PC-9 (cell line): ENCODE data around the gene REPS2. TPM values are rescaled to one million over a fixed set of nuclear protein-coding genes. Genes with fewer than 3 reads are reported as not detected.

Experiments used
- BruUV-seq: library from RNA; stranded (reverse); fragments of 400-500 nt; replicated peaks from 2 replicates; lab custom pipeline; 2021; lab: Mats Ljungman, UMichigan
- CTCF ChIA-PET: fragments of 300-600 bp; sonication (Branson Sonifier 250); formaldehyde crosslinking; loops from one replicate; lab custom pipeline; 2022; ENCODE audit warnings: antibody characterized with exemption; lab: Charles Lee
- POLR2A ChIA-PET: fragments of 300-600 bp; sonication (Branson Sonifier 250); formaldehyde crosslinking; loops from one replicate; lab custom pipeline; 2022; ENCODE audit warnings: antibody characterized with exemption; ENCODE audit not compliant: unreplicated experiment; lab: Charles Lee
- DNase-seq, 2 experiments: peaks; one replicate each; pipeline versions ENCODE4 v3.0.0 to v3.0.0-alpha.2; 2015 to 2022; ENCODE audit warnings: mixed read lengths in 1 of 2
- H2AFZ ChIP-seq: fragments of 200-600 bp; sonication (generic); 2 replicates; pipeline ENCODE4 v1.8.1; 2017; ENCODE audit warnings: antibody characterized with exemption
- H3F3A ChIP-seq: fragments of 200-600 bp; sonication (generic); 2 replicates; pipeline ENCODE4 v1.8.1; 2017; ENCODE audit warnings: antibody characterized with exemption, mild to moderate bottlenecking, low read depth; ENCODE audit not compliant: insufficient read depth
- H3K27ac ChIP-seq: fragments of 200-600 bp; sonication (generic); 2 replicates; pipeline ENCODE4 v1.6.1; 2016; ENCODE audit warnings: mixed run types
- H3K27me3 ChIP-seq: fragments of 200-600 bp; sonication (generic); 2 replicates; pipeline ENCODE4 v1.6.1; 2016; ENCODE audit warnings: low read depth, mixed run types; ENCODE audit not compliant: insufficient read depth
- H3K36me3 ChIP-seq: fragments of 200-600 bp; sonication (generic); 2 replicates; pipeline ENCODE4 v1.6.1; 2016; ENCODE audit warnings: low read depth, mixed run types
- H3K4me1 ChIP-seq: fragments of 200-600 bp; sonication (generic); replicated peaks from 2 replicates; pipeline ENCODE4 v1.6.1; 2016; ENCODE audit warnings: mixed run types; ENCODE audit not compliant: insufficient read depth
- H3K4me2 ChIP-seq: fragments of 200-600 bp; sonication (generic); 2 replicates; pipeline ENCODE4 v1.6.1; 2017; ENCODE audit warnings: mixed run types
- H3K4me3 ChIP-seq: fragments of 200-600 bp; sonication (generic); 2 replicates; pipeline ENCODE4 v1.6.1; 2016; ENCODE audit warnings: mixed run types
- H3K79me2 ChIP-seq: fragments of 200-600 bp; sonication (generic); 2 replicates; pipeline ENCODE4 v1.6.1; 2017; ENCODE audit warnings: low read depth, mixed run types
- H3K9me2 ChIP-seq: fragments of 200-600 bp; sonication (generic); 2 replicates; pipeline ENCODE4 v1.8.1; 2017; ENCODE audit warnings: mild to moderate bottlenecking; ENCODE audit not compliant: insufficient read depth
- H3K9me3 ChIP-seq: fragments of 200-600 bp; sonication (generic); 2 replicates; pipeline ENCODE4 v1.8.1; 2016; ENCODE audit warnings: low read depth; ENCODE audit not compliant: insufficient read depth
- H4K20me1 ChIP-seq: fragments of 200-600 bp; sonication (generic); 2 replicates; pipeline ENCODE4 v1.8.1; 2017; ENCODE audit not compliant: insufficient read depth
- EZH2 ChIP-seq: fragments of 200-600 bp; sonication (generic); IDR thresholded peaks from 2 replicates; pipeline ENCODE4 v1.8.0; 2017; ENCODE audit warnings: antibody characterized with exemption, low read depth
- intact Hi-C: fragments of 100-400 bp; cut with micrococcal nuclease; formaldehyde crosslinking; loops from one replicate; pipeline ENCODE4 v1.10.0; 2022; ENCODE audit not compliant: unreplicated experiment
- total RNA-seq: library from RNA; stranded (reverse); gene quantifications from 2 replicates; pipeline ENCODE4 v1.2.3, GENCODE V29; 2021
- TF ChIP-seq, protein P1 (sequence below): fragments of 200-600 bp; sonication (generic); conservative IDR thresholded peaks from 2 replicates; pipeline ENCODE4 v1.6.1; 2017; ENCODE audit warnings: mixed run types, antibody characterized with exemption, mild to moderate bottlenecking, moderate library complexity

REPS2 gene
- total RNA-seq, 1 experiment from 2014 or later = 29.2 TPM

DNA sequence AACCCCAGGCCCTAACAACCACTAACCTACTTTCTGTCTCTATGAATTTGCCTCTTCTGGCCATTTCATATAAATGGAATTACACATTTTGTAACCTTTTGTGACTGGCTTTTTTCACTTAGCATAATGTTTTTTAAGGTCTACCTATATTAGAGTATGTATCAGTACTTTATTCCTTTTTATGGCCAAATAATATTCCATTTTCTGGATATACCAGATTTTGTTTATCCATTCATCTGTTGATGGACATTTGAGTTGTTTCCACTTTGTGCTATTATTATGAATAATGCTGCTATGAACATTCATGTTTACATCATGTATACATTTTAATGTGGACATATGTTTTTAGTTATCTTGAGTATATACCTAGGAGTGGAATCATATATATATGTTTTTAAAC, 35.5 kb downstream of the REPS2 start:
- DNase-seq = no peak
- no peak overlapping the region for H3K4me2 ChIP-seq
- ChIA-PET POLR2A (no interaction called here), CTCF (no interaction called here)
- H3F3A ChIP-seq = no peaks in the 10 kb centered on the region
- no peaks in the 10 kb centered on the region for H3K27me3 ChIP-seq
- no peaks in the 10 kb centered on the region for H3K36me3 ChIP-seq
- H3K79me2 ChIP-seq = no peaks in the 10 kb centered on the region
- H3K4me1 ChIP-seq = no peaks in the 10 kb centered on the region
- H3K4me3 ChIP-seq = no peak overlapping the region
- TF ChIP-seq EZH2 = no peak
- TF ChIP-seq, protein P1, sequence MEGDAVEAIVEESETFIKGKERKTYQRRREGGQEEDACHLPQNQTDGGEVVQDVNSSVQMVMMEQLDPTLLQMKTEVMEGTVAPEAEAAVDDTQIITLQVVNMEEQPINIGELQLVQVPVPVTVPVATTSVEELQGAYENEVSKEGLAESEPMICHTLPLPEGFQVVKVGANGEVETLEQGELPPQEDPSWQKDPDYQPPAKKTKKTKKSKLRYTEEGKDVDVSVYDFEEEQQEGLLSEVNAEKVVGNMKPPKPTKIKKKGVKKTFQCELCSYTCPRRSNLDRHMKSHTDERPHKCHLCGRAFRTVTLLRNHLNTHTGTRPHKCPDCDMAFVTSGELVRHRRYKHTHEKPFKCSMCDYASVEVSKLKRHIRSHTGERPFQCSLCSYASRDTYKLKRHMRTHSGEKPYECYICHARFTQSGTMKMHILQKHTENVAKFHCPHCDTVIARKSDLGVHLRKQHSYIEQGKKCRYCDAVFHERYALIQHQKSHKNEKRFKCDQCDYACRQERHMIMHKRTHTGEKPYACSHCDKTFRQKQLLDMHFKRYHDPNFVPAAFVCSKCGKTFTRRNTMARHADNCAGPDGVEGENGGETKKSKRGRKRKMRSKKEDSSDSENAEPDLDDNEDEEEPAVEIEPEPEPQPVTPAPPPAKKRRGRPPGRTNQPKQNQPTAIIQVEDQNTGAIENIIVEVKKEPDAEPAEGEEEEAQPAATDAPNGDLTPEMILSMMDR = no peak
- H3K27ac ChIP-seq = no peak overlapping the region
- no peaks in the 10 kb centered on the region for H3K9me3 ChIP-seq
- H3K9me2 ChIP-seq = no peaks in the 10 kb centered on the region
- no TSS peak for BruUV-seq
- no peak overlapping the region for H2AFZ ChIP-seq
- intact Hi-C loops = no loop called here
- H4K20me1 ChIP-seq = no peaks in the 10 kb centered on the region

DNA sequence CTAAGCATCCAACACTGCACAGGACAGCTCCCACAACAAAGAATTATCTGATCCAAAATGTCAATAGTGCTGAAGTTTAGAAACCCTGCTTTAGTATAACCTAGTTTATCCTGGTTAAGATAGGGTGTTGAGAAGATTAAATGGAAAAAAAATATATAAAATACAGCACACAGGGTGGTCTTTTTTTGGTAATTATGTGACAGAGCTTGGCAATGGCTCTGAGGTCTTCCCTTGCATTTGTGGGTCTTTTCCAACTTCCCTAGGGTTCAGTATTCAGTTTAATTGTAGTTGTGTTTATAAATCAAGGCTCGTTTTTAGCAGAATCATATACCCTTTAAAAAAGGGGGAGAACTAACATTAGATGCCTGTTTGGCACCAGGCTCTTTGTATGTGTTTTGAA, 36.6 kb downstream of the REPS2 start:
- H4K20me1 ChIP-seq = no peaks in the 10 kb centered on the region
- CTCF ChIA-PET = no interaction called here
- H3K79me2 ChIP-seq = no peaks in the 10 kb centered on the region
- no peaks in the 10 kb centered on the region for H3K9me2 ChIP-seq
- intact Hi-C loops = no loop called here
- no peak overlapping the region for H3K4me2 ChIP-seq
- POLR2A ChIA-PET = no interaction called here
- no TSS peak for BruUV-seq
- no peak overlapping the region for H3K27ac ChIP-seq
- no peak overlapping the region for H2AFZ ChIP-seq
- no peaks in the 10 kb centered on the region for H3K4me1 ChIP-seq
- TF ChIP-seq, protein P1 = no peak
- no peak for TF ChIP-seq EZH2
- H3K36me3 ChIP-seq = no peaks in the 10 kb centered on the region
- no peaks in the 10 kb centered on the region for H3K27me3 ChIP-seq
- no peaks in the 10 kb centered on the region for H3F3A ChIP-seq
- H3K4me3 ChIP-seq = no peak overlapping the region
- no peak for DNase-seq
- H3K9me3 ChIP-seq = no peaks in the 10 kb centered on the region

DNA sequence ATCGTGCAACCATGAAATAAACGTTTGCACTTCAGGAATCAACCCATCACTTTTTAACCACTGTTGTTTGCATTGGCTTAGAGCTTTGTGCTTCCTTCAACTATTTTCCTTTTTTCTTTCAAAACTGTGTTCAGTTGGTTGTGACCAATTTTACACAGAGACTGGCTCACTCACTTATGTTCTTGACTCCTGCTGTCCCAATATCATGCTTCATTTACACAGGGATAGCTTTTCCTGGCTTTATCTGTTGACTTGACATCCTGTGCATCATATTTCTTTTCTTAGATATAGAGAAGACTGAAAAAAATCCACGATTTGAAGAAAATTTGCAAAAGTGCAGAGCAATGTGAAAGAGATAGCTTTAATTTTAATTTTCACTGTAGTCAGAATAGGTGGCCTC, 38.8 kb downstream of the REPS2 start:
- ChIA-PET POLR2A (no interaction called here), CTCF (no interaction called here)
- no TSS peak for BruUV-seq
- TF ChIP-seq, protein P1 = no peak
- no peak for TF ChIP-seq EZH2
- Histone ChIP-seq H3K4me1 (no peaks in the 10 kb centered on the region), H4K20me1 (no peaks in the 10 kb centered on the region), H2AFZ (no peak overlapping the region), H3F3A (no peaks in the 10 kb centered on the region), H3K4me2 (no peak overlapping the region), H3K79me2 (no peaks in the 10 kb centered on the region), H3K36me3 (no peaks in the 10 kb centered on the region), H3K27ac (no peak overlapping the region), H3K9me2 (no peaks in the 10 kb centered on the region), H3K4me3 (no peak overlapping the region), H3K9me3 (no peaks in the 10 kb centered on the region), H3K27me3 (no peaks in the 10 kb centered on the region)
- DNase-seq = no peak
- intact Hi-C loops = no loop called here
